Mesenchymal stem cell (in vitro differentiated cells and primary cell): ENCODE measurements around the gene LDAH.

Experiments used
- DNase-seq: peaks from one replicate; pipeline ENCODE4 v3.0.0-alpha.2; 2013
- H2AFZ ChIP-seq: one replicate; pipeline ENCODE4 v1.6.1; 2013; ENCODE audit warnings: low read depth, mild to moderate bottlenecking, control low read depth, inconsistent platforms, low read length, moderate library complexity
- H2AK5ac ChIP-seq: 2 replicates; pipeline ENCODE4 v1.6.1; 2013; ENCODE audit warnings: low read length, moderate library complexity, mild to moderate bottlenecking, inconsistent platforms; ENCODE audit not compliant: severe bottlenecking
- H2BK120ac ChIP-seq: one replicate; pipeline ENCODE4 v1.6.1; 2013; ENCODE audit warnings: low read depth, mild to moderate bottlenecking, inconsistent platforms, low read length, moderate library complexity
- H2BK12ac ChIP-seq, 2 experiments: one replicate each; pipeline ENCODE4 v1.6.1; 2013; ENCODE audit warnings: inconsistent platforms in 2 of 2, low read length in 2 of 2, mild to moderate bottlenecking in 2 of 2, moderate library complexity in 2 of 2, control low read depth in 1 of 2
- H2BK15ac ChIP-seq: one replicate; pipeline ENCODE4 v1.6.1; 2013; ENCODE audit warnings: mild to moderate bottlenecking, low read depth, inconsistent platforms; ENCODE audit not compliant: poor library complexity, severe bottlenecking
- H2BK5ac ChIP-seq: 2 replicates; pipeline ENCODE4 v1.6.1; 2013; ENCODE audit warnings: low read depth, mild to moderate bottlenecking, low read length, control low read depth, inconsistent platforms; ENCODE audit not compliant: poor library complexity, severe bottlenecking
- H3K14ac ChIP-seq, 2 experiments: one replicate each; pipeline ENCODE4 v1.6.1; 2013; ENCODE audit warnings: inconsistent platforms in 2 of 2, low read length in 2 of 2, control low read depth in 1 of 2, mild to moderate bottlenecking in 1 of 2, moderate library complexity in 1 of 2
- H3K18ac ChIP-seq, 2 experiments: one replicate each; pipeline ENCODE4 v1.6.1; 2013; ENCODE audit warnings: inconsistent platforms in 2 of 2, low read length in 2 of 2, control low read depth in 1 of 2, low read depth in 1 of 2, mild to moderate bottlenecking in 1 of 2
- H3K23ac ChIP-seq, 2 experiments: one replicate each; pipeline ENCODE4 v1.6.1; 2013; ENCODE audit warnings: inconsistent platforms in 2 of 2, low read length in 2 of 2, mild to moderate bottlenecking in 2 of 2, moderate library complexity in 2 of 2, control low read depth in 1 of 2
- H3K27ac ChIP-seq: 2 replicates; pipeline ENCODE4 v1.5.1; 2013; ENCODE audit warnings: mild to moderate bottlenecking, moderate library complexity, low read length, control low read depth, inconsistent platforms; ENCODE audit not compliant: poor library complexity, severe bottlenecking
- H3K27me3 ChIP-seq, 2 experiments: 2 replicates each; pipeline versions ENCODE4 v1.6.1 to v1.7.0; 2013; ENCODE audit warnings: low read length in 2 of 2, mild to moderate bottlenecking in 2 of 2, moderate library complexity in 2 of 2, control low read depth in 1 of 2, inconsistent platforms in 1 of 2; ENCODE audit not compliant: control insufficient read depth in 1 of 2, insufficient read depth in 1 of 2
- H3K36me3 ChIP-seq, 2 experiments: 2 replicates each; pipeline versions ENCODE4 v1.6.1 to v1.7.0; 2013; ENCODE audit warnings: low read length in 2 of 2, control low read depth in 1 of 2, inconsistent platforms in 1 of 2, low read depth in 1 of 2, mild to moderate bottlenecking in 1 of 2; ENCODE audit not compliant: insufficient read depth in 2 of 2, control insufficient read depth in 1 of 2
- H3K4ac ChIP-seq, 2 experiments: one replicate each; pipeline ENCODE4 v1.6.1; 2013; ENCODE audit warnings: inconsistent platforms in 2 of 2, low read length in 2 of 2, mild to moderate bottlenecking in 2 of 2, moderate library complexity in 2 of 2, control low read depth in 1 of 2, low read depth in 1 of 2
- H3K4me1 ChIP-seq: 2 replicates; pipeline ENCODE4 v1.6.1; 2013; ENCODE audit warnings: low read depth, low read length, control low read depth; ENCODE audit not compliant: control insufficient read depth, insufficient read depth
- H3K4me2 ChIP-seq: 2 replicates; pipeline ENCODE4 v1.6.1; 2013; ENCODE audit warnings: low read length, mild to moderate bottlenecking, inconsistent platforms; ENCODE audit not compliant: poor library complexity, severe bottlenecking
- H3K4me3 ChIP-seq, 2 experiments: 2 replicates each; pipeline versions ENCODE4 v1.5.1 to v1.7.0; 2013; ENCODE audit warnings: low read length in 2 of 2, mild to moderate bottlenecking in 2 of 2, control low read depth in 1 of 2, low read depth in 1 of 2; ENCODE audit not compliant: insufficient read depth in 1 of 2
- H3K79me1 ChIP-seq: replicated peaks from 2 replicates; pipeline ENCODE4 v1.6.1; 2013; ENCODE audit warnings: mild to moderate bottlenecking, control low read depth, low read length, inconsistent platforms; ENCODE audit not compliant: poor library complexity, severe bottlenecking
- H3K9ac ChIP-seq: 2 replicates; pipeline ENCODE4 v1.7.0; 2013; ENCODE audit warnings: mild to moderate bottlenecking, low read length, moderate library complexity
- H3K9me3 ChIP-seq: 2 replicates; pipeline ENCODE4 v1.7.0; 2013; ENCODE audit warnings: mild to moderate bottlenecking, low read length; ENCODE audit not compliant: control insufficient read depth
- H4K8ac ChIP-seq: one replicate; pipeline ENCODE4 v1.6.1; 2013; ENCODE audit warnings: inconsistent platforms, mild to moderate bottlenecking, low read length, moderate library complexity
- H4K91ac ChIP-seq: one replicate; pipeline ENCODE4 v1.6.1; 2013; ENCODE audit warnings: mild to moderate bottlenecking, low read length, inconsistent platforms
- WGBS: methylation state at CpG from one replicate; pipeline ENCODE4 v1.1.7; 2013; ENCODE audit warnings: mixed read lengths; 5-methylcytosine and 5-hydroxymethylcytosine counted together

The LDAH gene

GRCh38 chr2:20829861-20830260 lies 7.0 kb upstream of the LDAH start:
- no peak overlapping the region for H4K8ac ChIP-seq
- DNase-seq = no peak
- H3K9me3 ChIP-seq = no peaks in the 10 kb centered on the region
- peaks cover 10 to 12% of the 10 kb centered on the region in 2 experiments for H3K27me3 ChIP-seq
- no peak overlapping the region for H2AK5ac ChIP-seq
- H3K79me1 ChIP-seq = no peaks in the 10 kb centered on the region
- H3K27ac ChIP-seq = no peak overlapping the region
- no peak overlapping the region for H3K14ac ChIP-seq
- H3K4me3 ChIP-seq = no peak overlapping the region
- H4K91ac ChIP-seq = no peak overlapping the region
- no peak overlapping the region for H2BK12ac ChIP-seq
- H3K23ac ChIP-seq = no peak overlapping the region
- no peak overlapping the region for H3K18ac ChIP-seq
- no peak overlapping the region for H2AFZ ChIP-seq
- no peak overlapping the region for H3K4me2 ChIP-seq
- WGBS = no CpG with 5 or more reads among the region's 1 CpG
- no peak overlapping the region for H3K4ac ChIP-seq
- H2BK120ac ChIP-seq = no peak overlapping the region
- no peaks in the 10 kb centered on the region for H3K36me3 ChIP-seq
- H2BK15ac ChIP-seq = no peak overlapping the region
- H2BK5ac ChIP-seq = no peak overlapping the region
- H3K4me1 ChIP-seq = no peaks in the 10 kb centered on the region
- H3K9ac ChIP-seq = no peak overlapping the region

- Histone ChIP-seq H3K4me1 (no peaks in the 10 kb centered on the region), H2BK12ac (no peak overlapping the region), H2BK120ac (no peak overlapping the region), H3K27ac (no peak overlapping the region), H3K18ac (no peak overlapping the region), H3K9ac (no peak overlapping the region), H2AK5ac (no peak overlapping the region), H2AFZ (no peak overlapping the region), H3K23ac (no peak overlapping the region), H3K4me3 (no peak overlapping the region), H2BK15ac (no peak overlapping the region), H3K36me3 (no peaks in the 10 kb centered on the region), H3K4me2 (no peak overlapping the region), H3K79me1 (no peaks in the 10 kb centered on the region), H3K14ac (no peak overlapping the region), H3K9me3 (no peaks in the 10 kb centered on the region), H4K91ac (no peak overlapping the region), H3K27me3 (no peaks in the 10 kb centered on the region), H4K8ac (no peak overlapping the region), H3K4ac (no peak overlapping the region), H2BK5ac (no peak overlapping the region)
- DNase-seq = no peak
- WGBS = 100% methylated on average over 3 of the region's 5 CpGs
Observed at GRCh38 chr2:20823917-20824316, 1.0 kb upstream of the LDAH start.

GRCh38 chr2:20818820-20819219 lies 4.1 kb downstream of the LDAH start:
- Histone ChIP-seq H3K27me3 (no peaks in the 10 kb centered on the region), H3K4me2 (no peak overlapping the region), H3K14ac (no peak overlapping the region), H2BK15ac (no peak overlapping the region), H4K8ac (no peak overlapping the region), H2BK5ac (no peak overlapping the region), H2BK12ac (no peak overlapping the region), H3K4me3 (no peak overlapping the region), H3K4me1 (no peaks in the 10 kb centered on the region), H2AK5ac (no peak overlapping the region), H3K79me1 (peaks cover 2% of the 10 kb centered on the region), H3K4ac (no peak overlapping the region), H3K23ac (no peak overlapping the region), H4K91ac (no peak overlapping the region), H3K36me3 (no peaks in the 10 kb centered on the region), H2AFZ (no peak overlapping the region), H2BK120ac (no peak overlapping the region), H3K18ac (no peak overlapping the region), H3K27ac (no peak overlapping the region), H3K9ac (no peak overlapping the region), H3K9me3 (no peaks in the 10 kb centered on the region)
- WGBS = 88% methylated on average over 1 of the region's 2 CpGs
- DNase-seq = peak; percentile 14

GRCh38 chr2:20815216-20815615 lies 7.7 kb downstream of the LDAH start:
- Histone ChIP-seq H3K36me3 (no peaks in the 10 kb centered on the region), H2BK12ac (no peak overlapping the region), H3K4ac (no peak overlapping the region), H3K4me3 (no peak overlapping the region), H2BK120ac (no peak overlapping the region), H2BK15ac (no peak overlapping the region), H3K4me1 (no peaks in the 10 kb centered on the region), H2BK5ac (no peak overlapping the region), H3K9ac (no peak overlapping the region), H3K27ac (no peak overlapping the region), H2AK5ac (no peak overlapping the region), H3K27me3 (no peaks in the 10 kb centered on the region), H3K14ac (no peak overlapping the region), H3K4me2 (no peak overlapping the region), H2AFZ (no peak overlapping the region), H4K8ac (no peak overlapping the region), H3K79me1 (peaks cover 7% of the 10 kb centered on the region), H4K91ac (no peak overlapping the region), H3K9me3 (no peaks in the 10 kb centered on the region), H3K23ac (no peak overlapping the region), H3K18ac (no peak overlapping the region)
- DNase-seq = no peak
- no CpG with 5 or more reads among the region's 1 CpG for WGBS
